Measurements from ENCODE around the gene ELP5.
"Not testable (repeated sequence)": the region's sequence is repeated elsewhere in the genome, so short reads cannot be mapped to it uniquely, and the experiment has no call there.

Gene ELP5

DNA sequence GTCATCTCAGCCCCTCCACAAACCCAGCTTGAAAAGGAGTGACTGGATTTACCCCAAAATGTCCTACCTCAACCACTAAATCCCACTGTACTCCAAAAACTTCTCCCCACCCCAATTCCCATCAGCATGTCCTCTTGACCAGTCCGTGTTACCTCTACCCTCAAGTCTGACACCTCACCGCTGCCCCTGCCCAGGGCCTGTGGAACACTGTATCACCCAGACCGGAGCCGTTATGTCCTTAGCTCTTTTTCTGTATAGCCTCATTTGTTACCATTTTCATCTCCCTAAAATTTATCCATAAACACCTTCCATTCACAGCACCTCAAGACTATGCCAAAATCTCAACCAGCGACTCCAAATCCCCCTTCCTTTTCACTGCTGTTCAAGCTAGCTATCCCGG, 15.2 kb upstream of the ELP5 start:
- DNase-seq (ENCODE audit: low read depth): no peak

DNA sequence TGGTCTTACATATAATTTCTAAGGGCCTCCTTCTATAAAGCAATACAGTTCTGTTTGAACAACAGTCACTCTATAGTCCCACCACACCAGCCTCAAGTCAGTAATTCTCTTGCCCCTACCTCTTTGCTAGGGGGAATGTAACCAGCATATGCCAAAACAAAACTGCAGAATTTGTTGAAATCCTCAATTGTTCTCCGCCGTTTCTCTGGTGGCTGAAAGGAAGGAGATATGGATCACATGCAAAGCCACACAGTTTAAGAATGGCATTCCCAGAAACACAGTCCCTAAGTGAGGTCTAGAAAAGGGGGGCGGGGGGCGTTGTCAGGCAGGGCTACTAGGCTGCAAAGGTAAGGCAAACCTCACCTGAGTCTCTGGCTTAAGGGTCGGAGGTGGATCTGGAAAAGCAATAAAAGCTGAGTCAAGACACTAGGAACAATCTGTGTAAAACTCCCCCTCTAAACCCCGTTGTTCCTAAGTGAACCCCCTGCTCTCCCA, 14.7 kb upstream of the ELP5 start:
- no peak for DNase-seq (ENCODE audit: low read depth)

DNA sequence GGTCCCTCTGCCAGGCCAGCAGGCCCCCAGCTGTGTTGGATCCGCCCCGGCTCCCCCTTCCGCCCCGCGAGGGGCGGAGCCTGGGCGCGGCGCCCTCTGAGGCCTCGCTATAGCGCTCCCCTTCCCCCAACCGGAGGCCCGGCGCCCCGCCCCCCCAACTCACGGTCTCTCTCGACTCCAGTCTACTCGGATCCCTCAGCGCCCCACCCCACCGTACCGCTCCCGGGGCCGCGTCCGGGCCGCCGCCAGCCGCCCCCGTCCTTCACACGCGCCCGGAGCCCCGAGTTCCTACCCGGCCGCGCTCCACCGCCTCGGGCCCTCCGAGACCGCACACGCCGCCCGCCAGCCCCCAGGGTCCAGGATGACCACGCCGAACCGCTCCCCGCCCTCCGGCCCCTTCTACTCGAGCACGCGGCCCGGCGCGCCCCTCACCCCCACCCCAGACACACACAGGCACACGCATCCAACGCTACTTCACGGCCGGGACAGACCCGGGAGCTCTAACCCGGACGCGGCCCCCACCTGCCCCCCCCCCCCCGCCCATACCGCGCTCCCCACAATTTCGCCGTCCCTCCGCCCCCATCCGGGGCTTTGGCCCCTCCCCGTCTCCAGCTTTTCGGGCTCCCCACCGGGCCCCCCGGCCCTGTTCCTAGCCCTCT, 14.1 kb upstream of the ELP5 start:
- no peak for DNase-seq (ENCODE audit: low read depth)

DNA sequence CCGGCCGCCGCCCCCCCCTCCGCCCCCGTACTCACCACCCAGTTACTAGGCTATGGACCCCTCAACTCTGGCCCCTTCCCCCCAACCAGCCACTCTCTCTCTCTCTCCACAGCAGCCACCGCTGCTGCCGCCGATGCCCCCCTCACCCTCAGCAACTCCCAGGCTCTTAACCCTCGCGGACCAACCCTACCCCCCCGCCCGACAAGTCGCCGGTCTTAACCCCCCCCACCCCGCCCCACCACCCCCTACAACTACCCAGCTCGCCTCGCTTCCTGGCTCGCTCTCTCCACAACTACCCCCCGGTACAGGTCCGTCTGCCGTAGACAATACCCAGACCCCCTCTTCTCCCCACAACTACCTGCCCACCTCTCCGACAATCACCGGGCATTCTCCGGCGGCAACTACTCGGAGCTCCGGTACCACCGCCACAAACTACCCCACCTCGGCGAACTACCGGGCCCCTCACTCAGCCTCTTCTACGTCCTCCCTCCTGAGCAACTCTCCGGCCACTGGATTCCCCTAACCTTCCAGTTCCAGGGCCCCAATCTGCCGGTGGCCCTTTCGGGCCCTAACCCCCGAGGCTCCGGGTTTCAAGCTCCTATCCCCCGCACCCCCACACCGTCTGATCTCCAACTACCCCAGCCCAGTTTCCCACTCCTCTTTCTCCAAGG, 13.5 kb upstream of the ELP5 start:
- DNase-seq (ENCODE audit: low read depth): no peak

DNA sequence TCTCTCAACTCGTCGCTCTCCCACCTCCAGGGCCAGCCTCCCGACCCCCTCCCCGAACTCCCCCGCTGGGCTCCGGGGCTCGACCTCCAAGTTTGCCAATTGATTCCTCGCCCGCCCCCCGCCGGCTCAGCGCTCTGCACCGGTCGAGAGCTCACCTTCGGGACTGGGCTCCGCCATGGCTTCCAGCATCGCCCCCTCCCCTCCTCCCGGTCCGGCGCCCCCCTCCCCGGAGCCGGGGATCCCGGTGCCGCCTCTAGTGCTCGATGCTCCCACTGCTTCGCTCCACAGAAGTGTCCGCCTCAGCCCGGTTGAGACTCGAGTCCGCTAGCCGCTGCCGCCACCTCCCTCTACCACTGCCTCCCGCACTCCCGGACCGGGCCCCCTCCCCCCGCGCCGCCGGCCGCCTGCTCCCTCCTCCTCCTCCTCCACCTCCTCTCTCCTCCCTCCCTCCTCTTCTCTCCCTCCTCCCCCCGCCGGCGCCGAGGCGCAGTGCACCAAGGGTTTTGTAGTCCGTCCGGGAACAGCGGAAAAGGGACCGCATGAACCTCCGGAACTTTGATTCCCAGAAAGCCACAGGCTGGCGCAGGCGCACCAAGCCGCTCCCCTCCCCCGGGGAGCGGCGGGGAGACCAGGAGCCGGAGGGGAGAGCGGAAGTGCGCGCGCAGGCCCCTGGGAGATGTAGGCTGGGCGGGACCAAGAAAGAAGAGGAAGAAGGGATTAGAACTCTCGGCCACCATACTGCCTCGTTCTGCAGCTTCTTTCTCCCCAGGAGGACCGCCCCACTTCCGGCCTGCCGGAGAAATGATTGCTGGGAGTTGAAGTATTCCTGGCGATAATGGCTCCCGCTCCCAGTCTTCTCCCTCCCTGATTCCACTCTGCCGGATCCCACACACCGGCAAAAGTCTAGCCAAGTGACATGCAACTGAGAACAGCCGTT, 12.7 kb upstream of the ELP5 start, which contains the start of gene PHF23:
PHF23 (minus strand) TSS at position 367 of the 937 bp plus-strand sequence; CDS start at position 189, 178 bp downstream.
- DNase-seq (ENCODE audit: low read depth): peak; percentile 90

DNA sequence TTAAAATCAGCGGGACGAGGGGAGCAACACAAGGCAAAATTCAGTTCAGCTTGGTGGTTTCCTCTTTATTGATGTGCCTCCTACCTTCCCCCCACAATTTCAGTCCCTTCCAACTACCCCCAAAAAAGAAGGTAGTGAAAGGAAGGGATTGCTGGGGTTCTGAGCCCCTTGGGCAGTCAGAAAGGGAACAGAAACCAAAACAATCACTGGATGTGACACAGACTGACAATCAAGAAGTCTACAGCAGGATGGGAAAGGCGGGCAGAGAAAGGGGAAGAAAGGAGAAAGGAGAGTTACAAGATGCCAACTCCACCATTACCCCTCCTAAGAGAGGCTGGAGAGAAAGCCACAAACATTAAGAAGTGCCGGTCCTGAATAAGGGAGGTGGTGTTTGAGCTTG, 11.6 kb upstream of the ELP5 start:
- no peak for DNase-seq (ENCODE audit: low read depth)

DNA sequence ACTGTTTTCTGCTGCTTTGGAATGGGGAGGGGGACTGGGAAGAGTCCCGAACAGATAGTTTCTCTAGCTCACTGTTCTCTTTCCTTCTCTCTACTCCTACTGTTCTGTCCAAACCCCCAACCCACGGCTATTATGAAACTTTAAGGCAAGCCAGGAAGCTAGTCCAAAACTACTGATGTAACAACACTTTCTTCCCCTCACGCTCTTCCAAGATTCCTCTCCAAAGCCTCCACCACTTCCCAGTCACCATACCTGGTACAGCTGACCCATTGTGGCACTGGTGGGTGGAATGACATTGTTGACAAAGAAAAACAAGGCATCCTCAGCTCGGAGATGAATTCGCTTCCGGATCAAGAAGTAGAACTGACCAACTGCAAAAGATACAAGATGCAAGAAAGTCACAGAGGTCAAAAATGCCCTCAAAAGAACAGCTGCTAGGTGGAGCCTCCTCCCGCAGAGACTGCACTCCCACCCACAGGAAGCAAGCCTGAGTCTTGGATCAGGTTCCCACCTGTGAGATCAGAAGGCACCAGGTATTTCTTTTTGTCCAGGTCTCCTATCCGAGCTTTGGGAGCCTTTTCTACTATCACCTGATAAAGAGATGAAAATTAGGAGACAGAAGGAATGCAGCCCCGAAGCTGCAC, 10.8 kb upstream of the ELP5 start:
- DNase-seq (ENCODE audit: low read depth): no peak

DNA sequence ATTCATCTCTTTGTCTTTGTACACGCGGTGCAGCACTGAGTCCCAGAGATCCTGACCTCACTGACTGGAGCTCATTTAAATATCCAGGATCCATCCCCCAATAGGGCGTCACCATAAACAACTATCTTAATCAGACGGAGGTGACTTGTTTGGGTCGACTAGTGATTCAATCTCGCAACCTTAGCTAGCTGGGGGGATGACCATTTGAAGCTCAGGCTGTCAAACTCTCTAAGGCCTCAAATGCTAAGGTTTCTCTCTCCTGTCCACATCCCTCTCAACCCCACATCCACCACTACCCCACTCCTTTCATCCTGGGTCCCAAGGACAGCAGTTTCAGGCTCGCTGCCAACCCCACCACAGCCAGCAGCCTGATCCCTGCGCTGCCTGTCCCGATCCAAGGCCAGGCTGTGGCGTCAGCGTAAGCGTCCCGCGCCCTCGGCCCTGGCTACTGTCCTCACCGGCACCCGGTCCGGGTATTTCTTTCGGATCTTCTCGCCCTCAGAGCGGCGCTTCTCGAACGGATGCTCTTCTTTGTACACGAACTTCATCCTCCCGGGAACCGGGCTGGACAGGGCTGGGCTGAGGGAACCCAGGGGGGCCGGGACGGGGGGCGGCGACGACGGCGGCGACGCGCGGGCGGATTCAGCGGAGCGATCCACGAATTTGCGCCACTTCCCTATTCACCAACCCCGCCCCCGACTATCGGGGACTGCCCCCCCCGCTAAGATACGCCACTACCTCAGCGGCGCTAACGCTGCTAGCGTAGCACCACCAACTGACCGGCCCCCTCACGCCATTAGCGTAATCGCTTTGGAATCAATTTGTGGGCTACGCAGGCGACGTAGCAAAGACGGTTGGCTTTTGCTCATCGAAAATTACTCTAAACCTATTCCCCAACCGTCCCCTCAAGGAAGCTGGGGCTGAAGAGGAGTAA, 10.0 kb upstream of the ELP5 start, which contains the start of gene GABARAP:
GABARAP (minus strand) TSS at position 667 of the 934 bp plus-strand sequence; CDS start at position 548, 119 bp downstream.
- no peak for DNase-seq (ENCODE audit: low read depth)

DNA sequence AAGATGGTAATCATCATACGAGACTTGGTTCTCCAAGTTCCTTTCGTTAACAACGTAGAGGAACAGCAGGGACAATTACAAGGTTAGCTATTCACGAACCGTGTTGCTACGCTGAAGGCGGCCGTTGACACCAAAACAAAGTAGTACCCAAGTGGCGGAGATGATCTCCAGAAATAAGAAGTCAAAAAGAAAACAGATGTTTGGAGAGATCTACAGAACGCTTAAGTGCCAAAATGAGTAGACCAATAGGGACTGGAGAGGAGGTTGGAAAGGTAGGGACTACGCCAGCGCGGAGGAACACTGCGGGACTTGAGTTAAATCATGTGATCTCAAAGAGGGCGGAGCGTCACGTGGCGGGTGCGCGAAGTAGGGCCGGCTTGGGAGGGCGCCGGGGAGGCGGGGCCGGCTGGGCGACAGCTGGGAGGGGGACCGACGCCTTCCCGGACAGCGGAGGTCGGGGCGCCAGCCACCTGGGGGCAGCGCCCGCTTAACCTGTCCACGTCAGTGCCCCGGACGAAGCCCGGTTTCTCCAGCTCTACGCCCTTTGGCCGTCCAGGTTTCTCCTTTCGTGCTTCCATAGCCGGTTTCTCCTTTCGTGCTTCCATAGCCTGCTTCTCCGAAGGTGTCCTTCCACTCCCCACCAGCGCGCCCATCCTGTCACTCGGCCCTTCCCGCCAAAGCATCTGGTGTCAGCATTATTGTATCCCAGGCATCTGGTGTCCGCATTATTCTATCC, 9.1 kb upstream of the ELP5 start:
- no peak for DNase-seq (ENCODE audit: low read depth)

DNA sequence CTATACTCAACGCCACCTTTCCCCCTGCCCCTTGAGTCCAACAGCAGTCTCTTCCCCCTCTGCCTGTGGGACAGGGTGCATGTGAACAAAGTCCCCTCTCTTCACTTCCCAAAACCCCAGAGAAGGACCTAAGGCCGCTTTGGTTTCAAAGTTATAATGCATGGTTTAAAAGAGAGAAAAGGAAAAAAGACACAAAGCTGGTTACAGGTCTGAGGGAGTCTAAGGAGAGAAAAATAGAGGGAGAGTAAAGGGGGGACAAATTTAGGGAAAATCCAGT, 8.6 kb upstream of the ELP5 start:
- no peak for DNase-seq (ENCODE audit: low read depth)

DNA sequence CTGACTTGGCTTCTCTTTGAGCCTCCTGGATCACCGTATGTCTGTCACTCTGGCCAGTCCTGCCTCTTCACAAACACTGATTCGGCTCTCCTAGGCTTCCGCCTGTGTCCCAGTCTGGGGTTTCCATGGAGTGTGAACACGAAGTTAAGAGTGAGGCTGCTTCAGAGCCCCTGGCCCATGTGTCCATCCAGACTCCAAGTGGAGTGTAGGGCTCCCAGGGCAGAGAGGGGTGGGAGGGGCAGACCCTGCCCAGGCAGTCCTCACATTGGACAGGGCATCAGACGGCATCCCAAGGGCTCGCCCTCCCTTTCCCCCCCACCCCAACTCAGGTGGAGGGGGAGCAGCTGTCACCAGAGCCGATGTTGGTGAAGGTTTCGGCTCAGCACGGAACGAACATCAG, 8.2 kb upstream of the ELP5 start:
- not testable (repeated sequence) for DNase-seq (ENCODE audit: low read depth)

DNA sequence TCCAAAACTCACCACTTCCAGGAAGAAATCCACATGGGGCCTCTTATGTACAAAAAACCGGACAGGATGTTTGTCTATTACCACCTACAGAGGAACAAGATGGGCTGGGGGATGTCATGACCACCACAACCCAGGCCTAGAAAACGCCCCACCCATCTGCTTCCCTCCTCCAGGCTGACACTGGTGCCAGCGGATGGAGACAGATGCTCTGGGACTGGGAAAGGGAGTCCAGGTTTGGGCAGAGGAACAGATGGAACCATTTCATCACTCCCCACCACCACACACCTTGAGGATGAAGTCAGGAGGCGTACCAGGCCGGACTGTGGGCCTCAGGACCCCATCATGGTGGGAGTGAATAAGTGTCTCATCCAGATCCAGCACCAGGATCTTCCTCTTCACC, 5.2 kb upstream of the ELP5 start:
- DNase-seq (ENCODE audit: low read depth): no peak

DNA sequence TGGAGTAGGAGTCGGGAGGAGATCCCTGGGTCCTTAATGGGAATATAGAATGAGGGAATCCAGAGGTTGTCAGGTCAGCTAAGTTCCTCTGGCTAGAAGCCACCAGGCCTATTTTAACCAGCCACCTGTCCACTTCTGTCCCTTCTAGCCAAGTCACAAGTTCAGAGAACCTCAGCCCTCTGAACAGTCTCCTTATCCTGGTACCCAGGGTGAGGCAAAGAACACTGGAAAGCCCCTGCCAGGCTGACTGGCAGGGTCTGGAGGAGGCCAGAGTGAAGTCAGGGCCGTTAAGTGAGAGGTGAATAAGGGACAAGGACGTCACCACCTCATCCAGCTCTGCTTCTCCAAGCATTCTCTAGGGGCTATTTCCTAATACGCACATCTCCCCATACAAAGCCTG, 3.2 kb upstream of the ELP5 start:
- DNase-seq (ENCODE audit: low read depth): no peak

DNA sequence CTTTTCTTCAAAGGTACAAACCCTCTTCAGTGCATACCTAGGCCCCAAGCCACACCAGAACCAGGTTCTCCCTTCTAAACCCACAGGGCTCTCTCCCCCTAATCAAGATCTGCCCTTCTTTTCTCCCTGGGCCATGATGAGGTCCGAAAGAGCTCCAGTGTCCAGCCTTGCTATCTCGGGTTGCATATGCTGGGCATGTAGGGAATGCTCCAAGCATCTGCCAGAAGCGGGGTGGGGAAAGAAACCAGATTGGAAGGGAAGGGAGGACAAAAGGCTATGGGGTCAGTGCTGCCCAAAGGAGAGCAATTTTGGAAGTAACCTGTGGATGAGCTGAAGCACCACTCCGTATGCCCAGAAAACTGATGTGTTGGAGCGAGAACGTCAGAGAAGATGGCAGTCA, 2.8 kb upstream of the ELP5 start:
- DNase-seq (ENCODE audit: low read depth): no peak

DNA sequence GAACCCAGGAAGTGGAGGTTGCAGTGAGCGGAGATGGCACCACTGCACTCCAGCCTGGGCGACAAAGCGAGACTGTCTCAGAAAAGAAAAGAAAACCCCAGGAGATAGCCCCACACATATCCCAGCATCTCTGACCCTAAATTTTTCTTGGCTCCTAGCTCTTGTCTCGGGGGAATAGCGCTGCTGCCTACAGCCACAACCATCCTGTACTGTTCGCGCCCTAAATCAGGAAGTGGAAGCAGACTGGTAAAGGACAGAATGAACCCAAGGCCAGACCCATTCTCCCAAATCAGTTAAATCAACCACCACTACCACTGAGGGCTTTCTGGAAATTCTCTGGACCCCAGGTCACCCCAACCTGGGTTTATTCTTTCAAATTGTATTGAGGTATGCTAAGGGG, 2.2 kb upstream of the ELP5 start:
- DNase-seq (ENCODE audit: low read depth): no peak

DNA sequence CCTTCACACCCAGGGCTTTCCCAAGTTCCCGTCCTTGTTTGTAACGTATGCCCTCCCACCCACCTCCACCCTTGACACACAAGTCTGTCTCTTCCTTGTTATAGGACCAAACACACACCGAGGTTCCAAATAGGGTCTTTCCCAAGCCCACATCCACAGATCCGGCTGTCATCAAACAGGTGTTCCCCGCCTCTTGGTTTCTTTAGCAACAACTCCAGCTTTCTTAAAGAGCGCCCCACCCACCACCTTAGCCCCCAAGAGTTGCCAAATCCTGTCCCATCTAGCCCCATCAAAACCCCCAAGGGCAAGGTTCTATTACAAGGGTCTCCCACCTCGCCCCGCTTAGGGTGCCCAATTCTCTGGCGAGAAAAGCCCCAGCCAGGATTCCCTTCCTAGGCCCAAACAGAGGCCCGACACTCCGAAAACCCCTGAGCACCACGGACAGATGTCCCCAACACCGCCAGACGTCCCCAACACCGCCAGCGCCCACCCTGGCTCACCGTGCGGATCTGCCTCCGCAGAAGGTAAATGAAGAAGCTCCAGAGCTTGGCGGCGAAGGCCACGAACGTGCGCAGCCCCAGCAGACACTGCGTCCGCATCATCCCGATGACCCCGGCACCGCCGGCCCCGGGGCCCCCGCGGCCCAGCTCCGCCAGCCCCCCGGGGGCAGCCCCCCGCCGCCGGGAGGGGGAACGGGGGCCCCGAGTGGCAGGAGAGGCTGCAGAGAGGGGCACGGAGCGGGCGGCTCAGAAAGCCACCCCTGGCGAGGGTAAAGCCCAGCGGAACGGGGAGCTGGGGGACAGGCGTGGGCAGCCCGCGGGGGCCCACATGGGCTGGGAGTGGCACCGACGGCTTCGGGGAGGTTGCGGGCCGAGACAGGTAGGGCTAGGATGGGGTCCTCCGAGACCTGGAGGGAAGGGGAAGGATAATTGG, 1.1 kb upstream of the ELP5 start:
- no peak for DNase-seq (ENCODE audit: low read depth)

DNA sequence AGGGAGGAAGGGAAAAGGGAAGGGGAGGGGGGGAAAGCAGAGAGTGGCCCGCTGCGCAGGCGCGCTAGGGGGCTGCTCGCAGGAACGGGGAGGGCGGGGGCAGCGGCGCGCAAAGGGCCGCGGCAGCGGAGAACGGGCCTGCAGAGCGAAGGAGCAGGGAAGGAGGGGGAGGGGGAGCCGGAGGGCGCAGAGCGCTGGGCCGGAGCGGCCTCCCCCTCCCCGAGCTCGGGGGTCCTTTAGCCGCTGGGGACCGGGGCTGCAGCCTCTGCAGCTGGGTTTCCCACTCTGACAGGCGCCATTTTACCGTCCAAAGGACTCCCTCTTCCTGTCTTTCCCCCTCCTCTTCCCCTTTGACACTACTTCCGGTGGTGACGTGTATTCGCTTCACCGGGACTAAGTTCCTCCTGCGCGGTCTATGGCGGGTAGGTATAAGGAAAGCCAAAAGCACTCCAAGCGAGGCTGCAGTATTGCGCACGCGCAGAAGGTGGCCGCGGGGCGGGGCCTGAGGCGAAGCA, 297 bp upstream of the ELP5 start, which contains the start of gene CTDNEP1:
CTDNEP1 (minus strand) TSS at position 74 of the 515 bp plus-strand sequence. CDS start 438 bp downstream, outside the sequence.
- no peak for DNase-seq (ENCODE audit: low read depth)

DNA sequence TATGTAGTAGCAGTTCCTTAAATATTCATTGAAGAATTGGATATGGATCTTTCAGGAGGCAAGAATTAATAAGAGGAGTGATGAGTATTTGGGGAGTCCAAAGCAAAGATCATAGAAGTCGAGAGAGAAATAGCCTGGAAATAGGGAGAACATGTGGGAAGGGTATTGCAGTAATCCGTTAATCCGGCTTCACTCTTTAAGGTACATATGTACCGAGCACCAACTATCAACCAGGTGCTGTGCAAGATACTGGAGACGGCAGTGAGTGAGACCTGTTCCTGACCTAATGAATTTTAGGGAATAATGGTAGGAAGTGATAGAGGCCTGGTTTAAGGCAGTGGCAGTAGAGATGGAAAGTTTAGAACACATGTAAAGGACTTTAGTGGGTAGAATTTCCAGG, 1.1 kb downstream of the ELP5 start:
- no peak for DNase-seq (ENCODE audit: low read depth)

DNA sequence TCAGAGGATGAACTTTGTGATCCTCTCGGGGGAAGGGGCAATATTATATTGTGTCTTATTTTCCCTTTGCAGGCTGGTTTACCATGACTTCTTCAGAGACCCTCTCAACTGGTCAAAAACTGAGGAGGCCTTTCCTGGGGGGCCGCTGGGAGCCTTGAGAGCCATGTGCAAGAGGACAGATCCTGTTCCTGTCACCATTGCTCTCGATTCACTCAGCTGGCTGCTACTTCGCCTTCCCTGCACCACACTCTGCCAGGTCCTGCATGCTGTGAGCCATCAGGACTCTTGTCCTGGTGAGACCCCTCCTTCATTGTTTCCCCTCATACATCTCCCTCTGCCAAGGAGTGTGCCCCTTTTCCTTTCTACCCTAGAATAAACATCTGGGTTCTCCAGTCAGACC, 2.5 kb downstream of the ELP5 start:
- DNase-seq (ENCODE audit: low read depth): no peak
